Right renal cortex interstitium (tissue), 3 donors: ENCODE measurements around the gene SLC25A11. TPM values are rescaled to one million over a fixed set of nuclear protein-coding genes. Genes with fewer than 3 reads are reported as not detected.
"Not testable (repeated sequence)": the region's sequence is repeated elsewhere in the genome, so short reads cannot be mapped to it uniquely, and the experiment has no call there.

Source experiments
- DNase-seq, 3 donors: peaks; one replicate each; pipeline ENCODE4 v3.0.0-alpha.2; 2013; ENCODE audit warnings: low read depth in 3 of 3, low spot score in 2 of 3
- polyA plus RNA-seq, 3 donors: library from polyadenylated mRNA; unstranded; fragments of 120-200 nt; gene quantifications; one replicate each; pipeline ENCODE4 v1.2.1, GENCODE V29; 2013; ENCODE audit not compliant: insufficient read length in 3 of 3

The SLC25A11 gene
- polyA plus RNA-seq, 3 donors, result 66.8 to 79.5 (median 71.7) TPM

DNA sequence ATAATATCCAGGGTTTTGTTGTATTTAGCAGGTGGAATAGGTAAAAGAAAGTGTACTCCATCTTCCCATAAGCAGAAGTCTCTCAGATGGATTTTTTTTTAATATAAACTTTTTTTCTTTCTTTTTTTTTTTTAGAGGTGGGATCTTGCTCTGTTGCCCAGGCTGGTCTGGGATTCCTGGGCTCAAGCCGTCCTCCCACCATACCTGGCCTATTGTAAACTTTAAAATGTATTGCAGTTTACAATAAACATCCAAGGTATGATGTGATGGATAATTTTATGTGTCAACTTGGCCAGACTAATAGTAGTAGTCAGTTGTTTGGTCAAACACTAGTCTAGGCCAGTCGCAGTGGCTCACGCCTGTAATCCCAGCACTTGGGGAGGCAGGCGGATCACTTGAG is 18.5 kb downstream of the SLC25A11 start:
- DNase-seq, result no peak

DNA sequence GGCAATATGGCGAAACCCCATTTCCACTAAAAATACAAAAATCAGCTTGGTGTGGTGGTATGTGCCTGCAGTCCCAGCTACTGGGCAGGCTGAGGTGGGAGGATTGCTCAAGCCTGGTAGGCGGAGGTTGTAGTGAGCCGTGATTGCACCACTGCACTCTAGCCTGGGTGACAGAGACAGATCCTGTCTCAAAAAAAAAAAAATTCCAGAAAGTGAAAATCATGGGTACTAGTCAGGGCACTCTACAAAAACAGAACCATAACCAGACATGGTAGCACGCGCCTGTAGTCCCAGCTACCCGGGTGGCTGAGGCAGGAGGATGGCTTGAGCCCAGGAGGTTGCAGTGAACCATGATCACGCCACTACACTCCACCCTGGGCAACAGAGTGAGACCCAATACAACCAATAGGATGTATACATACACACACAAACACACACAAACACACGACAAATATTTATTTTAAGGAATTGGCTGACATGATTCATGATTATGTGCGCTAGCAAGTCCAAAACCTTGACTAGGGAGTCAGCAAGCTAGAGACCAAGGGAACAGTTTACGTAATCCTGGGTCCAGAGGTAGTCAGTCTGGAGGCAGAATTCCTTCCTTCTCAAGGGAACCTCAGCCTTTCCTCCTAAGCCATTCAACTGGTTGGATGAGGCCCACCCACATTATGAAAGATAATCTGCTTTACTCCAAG is 19.3 kb downstream of the SLC25A11 start:
- no peak for DNase-seq

DNA sequence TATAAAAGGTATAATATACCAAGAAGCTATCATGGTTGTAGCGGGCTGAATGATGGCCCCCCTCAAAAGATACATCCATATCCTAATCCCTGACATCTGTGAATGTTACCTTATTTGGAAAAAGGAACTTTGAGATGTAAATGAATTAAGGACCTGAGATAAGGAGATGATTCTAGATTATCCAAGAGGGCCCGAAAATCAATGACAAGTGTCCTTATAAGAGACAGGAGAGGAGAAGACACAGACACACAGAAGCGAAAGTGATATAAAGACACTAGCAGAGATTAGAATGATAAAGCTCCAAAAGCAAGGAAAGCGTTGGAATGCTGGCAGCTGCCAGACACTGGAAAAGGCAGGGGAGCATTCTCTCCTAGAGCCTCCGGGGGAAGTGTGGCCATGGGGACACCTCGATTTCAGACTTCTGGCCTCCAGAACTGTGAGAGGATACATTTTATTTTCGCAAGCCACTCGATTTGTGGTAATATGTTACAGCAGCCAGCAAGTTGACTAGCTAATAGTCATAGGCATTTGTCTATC is 20.3 kb downstream of the SLC25A11 start:
- no peak for DNase-seq

DNA sequence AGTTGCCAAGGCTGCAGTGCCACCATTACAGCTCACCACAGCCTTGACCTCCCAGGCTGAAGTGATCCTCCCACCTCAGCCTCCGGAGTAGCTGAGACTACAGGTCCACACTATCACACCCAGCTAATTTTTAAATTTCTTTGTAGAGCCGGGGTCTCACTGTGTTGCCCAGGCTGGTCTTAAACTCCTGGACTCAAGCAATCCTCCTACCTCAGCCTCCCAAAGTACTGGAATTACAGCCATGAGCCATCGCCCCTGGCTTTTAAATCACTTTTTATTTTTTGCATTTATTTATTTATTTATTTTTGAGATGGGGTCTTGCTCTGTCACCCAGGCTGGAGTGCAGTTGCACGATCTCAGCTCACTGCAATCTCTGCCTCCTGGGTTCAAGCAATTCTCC is 25.3 kb downstream of the SLC25A11 start:
- DNase-seq, result not testable (repeated sequence)

DNA sequence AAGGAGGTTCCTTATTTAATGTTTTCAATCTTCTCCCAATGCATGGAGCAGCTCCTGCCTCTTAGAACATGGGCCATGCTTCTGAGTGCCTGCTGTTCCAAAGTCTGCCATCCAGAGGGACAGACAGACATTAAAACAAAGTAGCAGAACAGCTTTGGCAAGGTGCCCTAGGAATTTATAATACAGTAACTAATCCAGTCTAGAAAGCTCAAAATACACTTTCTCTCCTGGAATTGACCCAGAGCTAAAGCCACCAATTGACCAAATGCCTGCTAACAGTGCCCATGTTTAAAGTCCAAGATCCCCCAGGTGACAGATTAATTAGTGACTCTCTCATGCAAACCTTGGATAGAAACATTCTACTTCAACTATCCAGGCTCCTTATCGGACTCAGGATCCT is 25.9 kb downstream of the SLC25A11 start:
- no peak for DNase-seq

DNA sequence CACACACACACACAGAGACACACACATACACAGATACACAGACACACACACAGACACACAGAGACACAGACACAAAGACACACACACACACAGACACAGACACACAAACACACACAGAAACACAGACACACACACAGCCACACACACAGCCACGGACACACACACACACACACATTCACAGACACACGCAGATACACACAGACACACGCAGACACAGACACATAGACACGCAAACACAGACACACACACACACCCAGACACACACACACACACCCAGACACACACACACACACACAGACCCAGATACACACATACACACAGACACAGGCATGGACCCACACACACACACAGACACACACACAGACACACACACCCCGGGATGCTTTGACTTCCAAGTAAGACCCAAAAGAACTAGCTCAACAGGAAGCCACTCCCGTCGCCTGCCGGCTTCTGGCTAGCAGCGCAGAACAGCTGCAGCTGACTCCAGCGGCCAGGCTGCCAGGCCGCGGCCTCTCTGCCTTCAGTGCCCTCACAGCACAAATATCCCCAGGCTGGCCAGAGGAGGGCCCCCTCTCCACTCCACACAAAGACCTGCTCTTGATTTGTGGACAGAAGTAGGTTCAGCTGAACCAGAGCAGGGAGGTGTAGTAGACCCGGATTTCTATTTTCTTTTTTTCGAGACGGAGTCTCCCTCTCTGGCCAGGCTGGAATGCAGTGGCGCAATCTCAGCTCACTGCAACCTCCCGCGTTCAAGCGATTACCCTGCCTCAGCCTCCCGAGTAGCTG is 30.9 kb downstream of the SLC25A11 start:
- DNase-seq, result peak in 2 of 3 donors; percentile 69 to 78

DNA sequence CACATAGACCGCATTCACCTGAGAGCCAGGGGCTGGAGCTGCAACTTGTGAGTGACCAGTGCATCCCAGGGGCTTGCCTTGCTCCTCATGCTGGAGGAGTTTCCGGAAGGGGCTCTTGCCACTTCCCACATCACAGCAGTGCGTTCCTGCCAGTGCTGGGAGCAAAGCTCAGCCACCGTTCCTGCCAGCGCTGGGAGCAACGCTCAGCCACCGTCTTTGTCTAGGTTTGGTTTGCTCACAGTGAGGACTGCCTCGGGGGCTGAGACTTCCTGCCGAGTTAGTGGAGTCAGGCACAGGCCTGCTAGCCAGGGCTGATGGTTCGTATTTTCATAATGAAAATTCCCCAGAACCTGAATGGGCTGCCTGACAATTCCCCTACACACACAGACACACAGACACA is 31.5 kb downstream of the SLC25A11 start:
- no peak for DNase-seq

DNA sequence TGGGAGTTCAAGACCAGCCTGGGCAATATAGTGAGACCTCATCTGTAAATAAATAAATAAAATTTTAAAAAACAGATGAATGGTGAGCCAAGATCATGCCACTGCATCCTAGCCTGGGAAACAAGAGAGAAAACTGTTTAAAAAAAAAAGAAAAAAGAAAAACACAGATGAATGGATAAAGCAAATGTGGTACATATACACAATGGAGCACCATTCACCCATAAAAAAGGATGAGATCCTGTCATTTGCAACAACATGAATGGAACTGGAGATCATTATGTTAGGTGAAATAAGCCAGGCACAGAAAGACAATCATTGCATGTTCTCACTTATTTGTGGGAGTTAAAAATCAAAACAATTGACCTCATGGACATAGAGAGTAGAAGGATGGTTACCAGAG is 33.2 kb downstream of the SLC25A11 start:
- DNase-seq, result not testable (repeated sequence)

DNA sequence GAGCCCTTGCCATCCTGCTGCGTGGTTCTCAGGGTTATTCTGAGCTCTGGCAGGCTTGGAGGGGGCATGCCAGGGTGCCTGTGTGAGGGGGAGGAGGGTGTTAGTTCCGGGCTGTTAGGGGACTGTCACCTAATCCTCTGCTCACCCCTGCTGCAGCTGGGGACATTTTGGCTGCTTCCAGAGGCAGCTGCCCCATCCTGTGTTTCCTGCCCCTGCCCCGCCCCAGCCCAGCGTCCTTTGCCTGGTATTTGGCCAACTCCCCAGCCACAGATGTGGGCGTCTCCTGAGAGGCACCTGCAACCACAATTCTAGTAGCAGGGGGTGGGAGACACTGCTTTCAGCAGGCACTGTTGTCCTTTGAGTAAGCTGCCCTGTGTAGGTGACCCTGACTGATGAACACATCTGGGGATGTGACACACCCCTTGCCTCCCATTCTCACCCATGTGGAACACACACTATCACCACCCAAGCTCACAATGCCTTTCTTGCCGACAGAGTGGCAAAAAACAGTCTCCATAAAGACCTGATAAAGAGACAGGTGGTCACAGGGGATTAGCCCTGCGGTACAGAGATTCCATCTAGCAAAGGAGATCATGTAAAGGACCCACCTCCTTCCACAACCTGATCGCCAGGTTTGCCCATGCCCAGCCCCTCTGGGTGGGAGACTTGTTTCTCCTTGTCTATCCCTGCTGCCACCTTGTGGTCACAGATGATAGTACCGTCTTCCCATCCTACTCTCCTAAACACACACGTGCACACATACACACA is 36.6 kb downstream of the SLC25A11 start, which contains the start of gene CHRNE:
TSS of gene CHRNE (minus strand) at position 48 of the 768 bp plus-strand sequence. CDS start at position 13, 35 bp downstream.
- DNase-seq, result peak in 2 of 3 donors; percentile 74 to 77

DNA sequence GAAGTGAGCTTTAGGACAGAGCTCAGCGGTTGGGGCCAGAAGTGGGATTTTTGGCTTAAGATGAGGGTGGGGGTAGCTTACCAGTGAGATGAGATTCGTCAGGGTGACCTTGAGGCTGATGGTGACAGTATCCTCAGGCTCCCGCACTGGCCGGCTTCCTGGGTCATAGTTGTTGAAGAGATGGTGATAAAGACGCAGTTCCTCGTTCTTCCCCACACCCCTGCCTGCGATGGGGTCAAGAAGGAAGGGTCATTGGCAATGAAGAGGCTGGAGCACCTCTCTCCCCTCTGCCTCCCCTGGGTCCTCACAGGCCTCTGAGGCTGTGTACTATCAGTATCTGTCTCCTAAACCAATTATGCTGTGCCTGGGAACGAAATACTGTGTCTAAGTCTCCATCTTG is 37.3 kb downstream of the SLC25A11 start:
- no peak for DNase-seq

DNA sequence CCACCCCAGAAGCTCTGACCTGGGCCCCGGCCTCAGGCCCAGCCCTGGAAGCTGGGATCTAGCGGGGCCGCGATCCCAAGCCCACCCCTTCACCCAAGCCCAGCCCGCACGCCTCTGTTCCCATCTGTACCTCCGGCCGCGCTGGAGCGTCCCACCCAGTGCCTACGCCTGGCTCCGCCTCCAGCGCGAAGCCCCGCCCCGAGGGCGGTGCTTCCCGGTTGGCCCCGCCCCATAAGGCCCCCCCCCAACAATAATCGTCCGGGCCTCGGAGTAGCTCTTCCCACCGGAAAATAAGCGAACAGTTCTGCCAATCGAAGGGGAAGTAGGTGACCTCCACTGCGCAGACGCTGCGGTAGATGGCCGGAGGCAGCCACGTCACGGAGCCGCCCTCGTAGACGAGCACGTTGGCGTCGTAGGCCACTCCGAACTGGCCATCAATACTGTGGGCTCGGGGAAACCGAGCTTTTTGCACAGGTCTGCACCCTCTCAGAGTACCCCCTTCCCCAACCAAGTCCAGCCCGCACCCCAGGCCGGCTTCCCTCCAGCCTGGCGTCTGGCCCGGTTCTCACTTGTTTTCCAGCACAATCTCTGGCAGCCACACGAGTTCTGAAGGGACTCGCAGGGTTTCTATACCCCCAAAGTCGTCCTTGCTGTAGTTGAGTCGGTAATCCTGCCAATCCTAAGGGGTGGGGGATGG is 38.0 kb downstream of the SLC25A11 start:
- DNase-seq, result no peak

DNA sequence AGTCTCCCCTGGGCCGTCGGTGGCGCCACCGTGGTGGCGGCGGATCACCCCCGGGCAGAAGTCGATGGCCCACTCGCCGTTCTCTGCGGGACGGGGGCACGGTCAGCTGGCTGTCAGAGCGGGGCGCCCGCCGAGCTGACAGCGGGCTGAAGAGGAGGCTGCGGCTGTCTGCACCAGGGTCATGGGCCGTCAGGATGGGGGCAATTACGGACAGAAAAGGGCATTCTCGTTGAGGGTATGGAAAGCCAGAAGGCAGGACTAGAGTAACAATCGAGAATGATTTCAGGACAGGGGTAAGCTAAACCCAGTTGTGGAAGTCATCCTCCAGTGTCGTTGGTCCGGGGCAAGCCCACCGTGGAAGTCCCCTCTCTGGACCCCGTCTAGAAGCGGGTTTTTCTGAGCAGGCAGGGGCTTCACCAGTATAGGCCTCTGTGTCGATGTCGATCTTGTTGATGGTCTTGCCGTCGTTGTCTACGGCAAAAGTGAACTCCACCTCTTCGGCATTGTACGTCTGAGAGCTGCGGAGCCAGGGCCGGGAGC is 38.7 kb downstream of the SLC25A11 start:
- no peak for DNase-seq

DNA sequence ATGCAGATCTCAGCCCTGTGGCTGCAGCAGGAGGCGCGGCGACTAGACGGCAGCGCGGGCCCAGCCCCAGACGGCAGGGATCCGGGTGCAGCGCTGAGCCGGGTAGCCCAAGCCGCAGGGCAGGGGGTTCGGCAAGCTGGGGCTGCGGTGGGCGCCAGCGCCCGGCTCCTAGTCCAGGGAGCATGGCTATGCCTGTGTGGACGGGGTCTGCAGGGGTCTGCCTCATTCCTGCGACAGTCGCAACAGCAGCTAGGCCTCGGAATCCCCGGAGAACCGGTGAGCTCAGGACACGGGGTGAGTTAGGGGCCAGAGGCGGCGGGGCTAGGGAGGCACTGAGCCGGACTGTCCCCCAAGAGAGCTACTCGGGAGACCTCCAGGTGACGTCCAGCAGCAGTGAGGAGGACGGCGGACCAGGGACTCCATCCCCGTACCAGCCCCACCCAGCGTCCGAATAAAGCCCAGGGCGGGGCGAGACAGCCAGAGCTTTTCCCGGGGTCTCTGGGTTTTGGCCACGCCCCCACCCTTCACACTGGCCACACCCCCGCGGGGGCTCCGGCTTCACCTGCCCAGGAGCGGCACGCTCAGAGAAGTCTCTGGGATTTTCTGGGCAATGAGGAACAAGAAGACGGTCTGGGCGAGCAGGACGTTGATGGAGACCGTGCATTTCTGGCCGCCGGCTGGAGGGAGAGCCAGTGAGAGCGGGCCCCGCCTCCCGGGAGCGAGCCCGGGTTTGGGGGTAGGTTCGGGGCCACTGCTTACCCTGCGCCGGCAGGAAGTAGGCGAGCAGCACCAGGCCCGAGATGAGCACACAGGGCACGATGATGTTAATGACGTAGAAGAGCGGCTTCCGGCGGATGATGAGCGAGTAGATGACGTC is 39.4 kb downstream of the SLC25A11 start:
- DNase-seq, result no peak

DNA sequence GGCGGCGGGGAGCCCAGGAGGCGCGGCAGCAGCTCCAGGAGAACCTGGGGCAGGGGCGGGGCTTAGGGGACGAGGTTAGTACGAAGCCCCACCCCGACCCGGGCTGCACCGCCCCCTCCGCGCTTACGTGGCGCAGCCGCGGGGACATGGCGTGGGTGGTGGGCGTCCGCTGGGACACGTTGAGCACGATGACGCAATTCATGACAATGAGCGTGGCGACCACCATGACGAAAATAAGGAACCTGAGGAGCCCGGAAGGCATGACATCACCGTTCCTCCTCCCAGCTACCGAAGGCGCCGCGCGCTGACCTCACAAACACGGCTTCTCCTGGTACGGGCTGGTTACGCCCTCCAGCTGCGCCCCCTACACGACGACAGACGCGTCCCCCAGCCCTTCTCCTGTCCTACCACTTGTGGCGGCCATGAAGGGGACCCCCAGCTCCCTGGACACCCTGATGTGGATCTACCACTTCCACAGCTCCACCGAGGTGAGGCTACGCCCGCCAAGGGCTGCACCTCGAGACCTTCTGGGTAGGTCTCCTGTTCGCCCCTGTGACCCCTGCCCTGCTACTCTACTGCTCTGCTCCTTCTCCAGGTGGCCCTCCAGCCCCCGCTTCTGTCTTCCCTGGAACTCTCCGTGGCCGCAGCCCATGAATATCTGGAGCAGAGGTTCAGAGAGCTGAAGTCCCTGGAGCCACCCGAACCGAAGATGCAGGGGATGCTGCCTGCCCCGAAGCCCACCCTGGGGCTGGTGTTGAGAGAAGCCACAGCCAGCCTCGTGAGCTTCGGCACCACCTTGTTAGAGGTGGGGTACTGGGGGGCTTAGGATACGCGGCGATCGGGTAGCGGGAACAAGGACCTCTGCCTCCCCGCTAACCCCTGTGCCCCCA is 40.3 kb downstream of the SLC25A11 start, which contains the start of gene C17orf107:
TSS of gene C17orf107 (plus strand) at position 196 of the 890 bp plus-strand sequence. CDS start at position 423, 227 bp downstream.
- DNase-seq, result no peak

DNA sequence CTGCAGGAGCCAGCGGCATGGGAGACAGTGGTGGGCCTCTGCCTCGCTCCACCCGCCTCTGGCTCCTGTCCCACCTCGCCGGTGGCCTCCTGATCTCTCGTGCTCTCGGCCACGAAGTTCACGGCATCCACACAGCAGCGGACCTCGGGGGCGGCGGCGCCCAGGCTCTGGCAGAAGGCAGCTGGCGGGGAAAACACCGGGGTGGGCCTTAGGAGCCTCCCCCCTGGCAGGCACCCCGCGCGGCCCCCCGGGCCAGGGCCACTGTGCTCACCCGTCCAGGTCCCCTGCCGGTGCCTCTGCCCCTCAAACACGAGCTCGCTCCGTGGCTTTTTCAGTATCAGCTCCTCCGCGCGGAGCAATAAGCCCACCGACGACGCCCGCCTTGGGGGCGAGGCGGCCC is 40.9 kb downstream of the SLC25A11 start:
- no peak for DNase-seq

DNA sequence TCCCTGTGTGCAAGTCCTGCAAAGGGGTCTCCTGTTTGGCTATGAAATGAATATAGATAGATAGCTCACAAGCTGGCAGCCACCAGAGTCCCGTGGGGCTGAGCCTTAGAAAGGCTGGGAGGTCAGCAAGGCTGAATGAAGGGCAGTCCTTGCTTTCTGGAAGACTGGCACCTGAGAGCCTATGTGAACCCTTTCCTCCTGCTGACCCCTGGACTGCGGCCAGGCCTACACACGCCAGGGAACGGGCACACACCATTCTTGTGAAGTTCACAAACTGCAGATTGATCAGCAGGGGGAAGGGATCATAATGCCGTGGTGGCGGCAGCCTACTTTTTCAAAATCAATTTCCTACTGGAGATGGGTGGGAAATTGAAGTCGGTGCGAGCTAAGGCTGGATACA is 41.5 kb downstream of the SLC25A11 start:
- DNase-seq, result no peak

DNA sequence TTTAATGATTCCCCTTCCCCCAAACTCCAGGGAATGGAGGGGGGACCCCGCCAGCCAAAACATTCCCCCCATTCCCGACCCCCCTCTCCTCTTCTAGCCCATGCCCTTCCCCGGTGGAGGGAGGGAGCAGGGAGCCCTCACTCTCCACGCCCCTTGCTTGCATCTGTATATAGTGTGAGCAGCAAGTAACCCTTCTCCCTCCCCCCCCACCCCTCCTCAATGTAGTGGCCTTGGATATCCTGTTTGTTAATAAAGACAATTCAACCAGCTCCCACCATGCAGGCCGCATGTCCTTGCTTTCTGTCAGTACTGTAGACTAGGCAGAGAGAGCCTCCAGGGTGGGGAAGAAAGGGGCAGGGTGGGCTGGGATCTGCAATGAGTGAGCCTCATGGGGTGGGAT is 42.1 kb downstream of the SLC25A11 start:
- DNase-seq, result no peak

DNA sequence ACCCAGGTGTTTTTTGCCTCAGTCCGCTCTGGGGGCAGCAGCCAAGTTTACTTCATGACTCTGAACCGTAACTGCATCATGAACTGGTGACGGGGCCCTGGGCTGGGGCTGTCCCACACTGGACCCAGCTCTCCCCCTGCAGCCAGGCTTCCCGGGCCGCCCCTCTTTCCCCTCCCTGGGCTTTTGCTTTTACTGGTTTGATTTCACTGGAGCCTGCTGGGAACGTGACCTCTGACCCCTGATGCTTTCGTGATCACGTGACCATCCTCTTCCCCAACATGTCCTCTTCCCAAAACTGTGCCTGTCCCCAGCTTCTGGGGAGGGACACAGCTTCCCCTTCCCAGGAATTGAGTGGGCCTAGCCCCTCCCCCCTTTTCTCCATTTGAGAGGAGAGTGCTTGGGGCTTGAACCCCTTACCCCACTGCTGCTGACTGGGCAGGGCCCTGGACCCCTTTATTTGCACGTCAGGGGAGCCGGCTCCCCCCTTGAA is 42.6 kb downstream of the SLC25A11 start:
- DNase-seq, result no peak
